ENCODE results near the gene DCLRE1A. TPM values are rescaled to one million over a fixed set of nuclear protein-coding genes. Genes with fewer than 3 reads are reported as not detected.
"Not testable (repeated sequence)": the region's sequence is repeated elsewhere in the genome, so short reads cannot be mapped to it uniquely, and the experiment has no call there.

The DCLRE1A gene
- total and polyA plus RNA-seq, 2 of the 13 experiments (the other 11 are each of a cell fraction or from before 2014, with no cell fraction given) = 6.2 to 19.6 TPM

- DNase-seq (ENCODE audit: low spot score); CTCF ChIA-PET (ENCODE audit: low intra/inter-chr PET ratio, low total read pairs): not testable (repeated sequence)
Measured at GRCh38 chr10:113814700-113815099, 39.2 kb downstream of the DCLRE1A start.

GRCh38 chr10:113808168-113808567, 45.7 kb downstream of the DCLRE1A start:
- Histone ChIP-seq H3K9me3 (ENCODE audit: low read length) (no peaks in the 10 kb centered on the region), H2AFZ (ENCODE audit: low read length) (no peak overlapping the region), H3K36me3 (replicated peaks in 1 of 2; ENCODE audit: control insufficient read depth in 1 of 2, insufficient read depth in 2 of 2, low read length in 2 of 2) (no peaks in the 10 kb centered on the region), H4K20me1 (ENCODE audit: insufficient read depth, low read length) (no peaks in the 10 kb centered on the region), H3K27me3 (ENCODE audit: control insufficient read depth in 1 of 2, insufficient read depth in 2 of 2, low read length in 2 of 2) (peaks cover 0 to 16% of the 10 kb centered on the region in 2 experiments; a peak in 2 of 5 replicates), H3K4me2 (ENCODE audit: low read depth, low read length) (no peak overlapping the region), H3K27ac (ENCODE audit: extremely low read length, insufficient read depth, low read length) (no peak overlapping the region), H3K4me3 (replicated peaks in 1 of 3; ENCODE audit: insufficient read depth in 1 of 3, low read depth in 2 of 3, low read length in 3 of 3) (no peak overlapping the region), H3K4me1 (ENCODE audit: insufficient read depth, low read length) (no peaks in the 10 kb centered on the region), H3K9ac (ENCODE audit: insufficient read depth, low read depth, low read length) (no peak overlapping the region), H3K79me2 (ENCODE audit: insufficient read depth, low read length) (no peaks in the 10 kb centered on the region)
- DNase-seq (ENCODE audit: low spot score) (no peak), ATAC-seq (no peak), FAIRE-seq (no peak)
- ChIA-PET POLR2A (no interaction called here), CTCF (ENCODE audit: low intra/inter-chr PET ratio, low total read pairs) (no interaction called here)
- 11% methylated on average over 3 of the region's 3 CpGs for WGBS (ENCODE audit: low lambda C conversion rate)
- intact Hi-C loops (cut with micrococcal nuclease; ENCODE audit: unreplicated experiment) (no loop called here), in situ Hi-C loops (cut with HindIII; ENCODE audit: extremely low pct_ligation_motif_present, low pct_unique_long_range_greater_than_20kb) (no loop called here)
- no TSS peak for BruUV-seq (replicated peaks)
- TF ChIP-seq HBP1 (CRISPR knock-in tag; IDR thresholded peaks at IDR 0.05; ENCODE audit: low read depth) (no peak), RORA (CRISPR knock-in tag; IDR thresholded peaks at IDR 0.05) (no peak), HNRNPLL (IDR thresholded peaks at IDR 0.05; ENCODE audit: low read depth, low read length, poor library complexity, severe bottlenecking) (no peak), EP300 (IDR thresholded peaks at IDR 0.05; ENCODE audit: low read depth in 2 of 2, low read length in 2 of 2) (no peak), EP300 (CRISPR knock-in tag; IDR thresholded peaks at IDR 0.05; ENCODE audit: borderline replicate concordance) (no peak), ZBTB44 (CRISPR knock-in tag; IDR thresholded peaks at IDR 0.05) (no peak), ZBTB20 (CRISPR knock-in tag; IDR thresholded peaks at IDR 0.05; ENCODE audit: borderline replicate concordance, low read depth) (no peak), THRA (CRISPR knock-in tag; IDR thresholded peaks at IDR 0.05; ENCODE audit: borderline replicate concordance) (no peak), SNAI1 (CRISPR knock-in tag; IDR thresholded peaks at IDR 0.05; ENCODE audit: borderline replicate concordance) (no peak), ZSCAN9 (CRISPR knock-in tag; IDR thresholded peaks at IDR 0.05; ENCODE audit: borderline replicate concordance) (no peak), ZNF580 (CRISPR knock-in tag; IDR thresholded peaks at IDR 0.05; ENCODE audit: borderline replicate concordance, low read depth) (no peak), ZSCAN31 (CRISPR knock-in tag; IDR thresholded peaks at IDR 0.05; ENCODE audit: low read depth) (no peak)
- TF ChIP-seq, protein P1, sequence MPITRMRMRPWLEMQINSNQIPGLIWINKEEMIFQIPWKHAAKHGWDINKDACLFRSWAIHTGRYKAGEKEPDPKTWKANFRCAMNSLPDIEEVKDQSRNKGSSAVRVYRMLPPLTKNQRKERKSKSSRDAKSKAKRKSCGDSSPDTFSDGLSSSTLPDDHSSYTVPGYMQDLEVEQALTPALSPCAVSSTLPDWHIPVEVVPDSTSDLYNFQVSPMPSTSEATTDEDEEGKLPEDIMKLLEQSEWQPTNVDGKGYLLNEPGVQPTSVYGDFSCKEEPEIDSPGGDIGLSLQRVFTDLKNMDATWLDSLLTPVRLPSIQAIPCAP (CRISPR knock-in tag; IDR thresholded peaks at IDR 0.05; ENCODE audit: low read depth) = no peak

More at GRCh38 chr10:113814700-113815099, 39.2 kb downstream of the DCLRE1A start:
- H3K4me2 ChIP-seq (ENCODE audit: low read depth, low read length); H3K27me3 ChIP-seq (ENCODE audit: control insufficient read depth in 1 of 2, insufficient read depth in 2 of 2, low read length in 2 of 2); H3K79me2 ChIP-seq (ENCODE audit: insufficient read depth, low read length); H3K4me3 ChIP-seq (replicated peaks in 1 of 3; ENCODE audit: insufficient read depth in 1 of 3, low read depth in 2 of 3, low read length in 3 of 3); H3K9ac ChIP-seq (ENCODE audit: insufficient read depth, low read depth, low read length); in situ Hi-C loops (cut with HindIII; ENCODE audit: extremely low pct_ligation_motif_present, low pct_unique_long_range_greater_than_20kb); H2AFZ ChIP-seq (ENCODE audit: low read length); H3K4me1 ChIP-seq (ENCODE audit: insufficient read depth, low read length); FAIRE-seq; intact Hi-C loops (cut with micrococcal nuclease; ENCODE audit: unreplicated experiment); H4K20me1 ChIP-seq (ENCODE audit: insufficient read depth, low read length); H3K27ac ChIP-seq (ENCODE audit: extremely low read length, insufficient read depth, low read length); BruUV-seq (replicated peaks); ATAC-seq; H3K36me3 ChIP-seq (replicated peaks in 1 of 2; ENCODE audit: control insufficient read depth in 1 of 2, insufficient read depth in 2 of 2, low read length in 2 of 2); H3K9me3 ChIP-seq (ENCODE audit: low read length); POLR2A ChIA-PET: not testable (repeated sequence)
- WGBS (ENCODE audit: low lambda C conversion rate) = 5% methylated on average over 1 of the region's 1 CpG
